Activated CD8-positive, alpha-beta memory T cell treated with anti-CD3 and anti-CD28 coated beads for 24 hours (primary cell): Measurements from ENCODE around the gene C9.
"Not testable (repeated sequence)": the region's sequence is repeated elsewhere in the genome, so short reads cannot be mapped to it uniquely, and the experiment has no call there.

Source experiments
- DNase-seq: peaks from one replicate; pipeline ENCODE4 v3.0.0-alpha.2; 2020

The C9 gene

GRCh38 chr5:39370555-39371366 is 6.5 kb upstream of the C9 start:
- no peak for DNase-seq

GRCh38 chr5:39369123-39369815 is 5.0 kb upstream of the C9 start:
- DNase-seq = no peak

- DNase-seq = no peak
These were observed 3.8 kb upstream of the C9 start for GRCh38 chr5:39368116-39368515.

GRCh38 chr5:39367711-39368110 is 3.4 kb upstream of the C9 start:
- no peak for DNase-seq

GRCh38 chr5:39363217-39363616 is 1.1 kb downstream of the C9 start:
- no peak for DNase-seq

- no peak for DNase-seq
These were observed 1.6 kb downstream of the C9 start for GRCh38 chr5:39362646-39363045.

GRCh38 chr5:39361306-39361705 is 3.0 kb downstream of the C9 start:
- no peak for DNase-seq

GRCh38 chr5:39360471-39361111 is 3.7 kb downstream of the C9 start:
- DNase-seq = no peak

- DNase-seq = no peak
These were observed 8.0 kb downstream of the C9 start for GRCh38 chr5:39356263-39356662.

GRCh38 chr5:39355324-39355723 is 9.0 kb downstream of the C9 start:
- no peak for DNase-seq

GRCh38 chr5:39353717-39354399 is 10.4 kb downstream of the C9 start:
- DNase-seq = no peak

- no peak for DNase-seq
These were observed 11.3 kb downstream of the C9 start for GRCh38 chr5:39352951-39353350.

- DNase-seq = no peak
These were observed 12.1 kb downstream of the C9 start for GRCh38 chr5:39352170-39352569.

GRCh38 chr5:39349484-39349883 is 14.8 kb downstream of the C9 start:
- DNase-seq = no peak

GRCh38 chr5:39342460-39342859 is 21.8 kb downstream of the C9 start:
- DNase-seq = no peak

GRCh38 chr5:39341896-39342295 is 22.4 kb downstream of the C9 start:
- DNase-seq = no peak

- no peak for DNase-seq
These were observed 23.8 kb downstream of the C9 start for GRCh38 chr5:39340506-39340905.

- no peak for DNase-seq
These were observed 26.9 kb downstream of the C9 start for GRCh38 chr5:39337252-39337915.

- DNase-seq = not testable (repeated sequence)
These were observed 30.0 kb downstream of the C9 start for GRCh38 chr5:39334296-39334695.

- no peak for DNase-seq
These were observed 31.2 kb downstream of the C9 start for GRCh38 chr5:39333104-39333503.

GRCh38 chr5:39331861-39332381 is 32.4 kb downstream of the C9 start:
- DNase-seq = no peak

- no peak for DNase-seq
These were observed 35.6 kb downstream of the C9 start for GRCh38 chr5:39328731-39329130.

- DNase-seq = no peak
These were observed 40.8 kb downstream of the C9 start for GRCh38 chr5:39323542-39323941.
